Astrocyte (in vitro differentiated cells and primary cell): ENCODE data around the gene CFAP74. TPM values are rescaled to one million over a fixed set of nuclear protein-coding genes. Genes with fewer than 3 reads are reported as not detected.
A peak's percentile ranks its signal among the peaks of the same experiment; 100 is the strongest.

Experiments used
- DNase-seq: peaks from one replicate; pipeline ENCODE4 v3.0.0-alpha.2; 2010; ENCODE audit warnings: low read depth
- FAIRE-seq: peaks from 2 replicates; lab custom pipeline; 2011; peaks lifted over from hg19 to GRCh38; lab: Jason Lieb, UNC
- H2AFZ ChIP-seq: 2 replicates; pipeline ENCODE4 v1.6.0; 2012; ENCODE audit warnings: low read depth, low read length, inconsistent platforms
- H3K27ac ChIP-seq: 2 replicates; pipeline ENCODE4 v1.5.1; 2011; ENCODE audit warnings: low read depth, low read length, inconsistent platforms
- H3K27me3 ChIP-seq: 2 replicates; pipeline ENCODE4 v1.6.0; 2011; ENCODE audit warnings: low read length, inconsistent platforms; ENCODE audit not compliant: insufficient read depth
- H3K36me3 ChIP-seq: 2 replicates; pipeline ENCODE4 v1.5.1; 2011; ENCODE audit warnings: low read length, inconsistent platforms; ENCODE audit not compliant: insufficient read depth
- H3K4me1 ChIP-seq: 2 replicates; pipeline ENCODE4 v1.5.1; 2011; ENCODE audit warnings: low read length, inconsistent platforms; ENCODE audit not compliant: insufficient read depth
- H3K4me2 ChIP-seq: 2 replicates; pipeline ENCODE4 v1.6.0; 2012; ENCODE audit warnings: low read length, inconsistent platforms
- H3K4me3 ChIP-seq: 2 replicates; pipeline ENCODE4 v1.5.1; 2011; ENCODE audit warnings: low read depth, mild to moderate bottlenecking, low read length, inconsistent platforms; ENCODE audit not compliant: insufficient read depth
- H3K79me2 ChIP-seq: 2 replicates; pipeline ENCODE4 v1.6.0; 2012; ENCODE audit warnings: mild to moderate bottlenecking, low read length, inconsistent platforms; ENCODE audit not compliant: insufficient read depth
- H3K9ac ChIP-seq: 2 replicates; pipeline ENCODE4 v1.6.0; 2012; ENCODE audit warnings: mild to moderate bottlenecking, low read length, inconsistent platforms
- H3K9me3 ChIP-seq: 2 replicates; pipeline ENCODE4 v1.5.1; 2012; ENCODE audit warnings: low read depth, mild to moderate bottlenecking, low read length, inconsistent platforms; ENCODE audit not compliant: insufficient read depth
- H4K20me1 ChIP-seq: 2 replicates; pipeline ENCODE4 v1.6.0; 2012; ENCODE audit warnings: low read length, inconsistent platforms; ENCODE audit not compliant: insufficient read depth
- H3K27ac Mint-ChIP-seq: one replicate; pipeline ENCODE4 v1.8.0; 2021; ENCODE audit warnings: mild to moderate bottlenecking, mixed read lengths; ENCODE audit not compliant: unreplicated experiment
- H3K27me3 Mint-ChIP-seq: one replicate; pipeline ENCODE4 v1.8.0; 2021; ENCODE audit warnings: low read depth, mixed read lengths; ENCODE audit not compliant: unreplicated experiment
- H3K36me3 Mint-ChIP-seq: one replicate; pipeline ENCODE4 v1.8.0; 2021; ENCODE audit warnings: low read depth, mixed read lengths; ENCODE audit not compliant: unreplicated experiment
- H3K4me1 Mint-ChIP-seq: one replicate; pipeline ENCODE4 v1.8.0; 2021; ENCODE audit warnings: low read depth, mixed read lengths; ENCODE audit not compliant: unreplicated experiment
- H3K4me3 Mint-ChIP-seq: one replicate; pipeline ENCODE4 v1.8.0; 2021; ENCODE audit warnings: mild to moderate bottlenecking, moderate library complexity, mixed read lengths; ENCODE audit not compliant: unreplicated experiment
- H3K9me3 Mint-ChIP-seq: one replicate; pipeline ENCODE4 v1.8.0; 2021; ENCODE audit warnings: mild to moderate bottlenecking, mixed read lengths; ENCODE audit not compliant: unreplicated experiment
- CTCF ChIP-seq: IDR thresholded peaks from 2 replicates; pipeline ENCODE4 v1.5.1; 2011; ENCODE audit warnings: low read depth, mild to moderate bottlenecking, inconsistent platforms, low read length, moderate library complexity; ENCODE audit not compliant: insufficient read depth
- EZH2 ChIP-seq: IDR thresholded peaks from 2 replicates; pipeline ENCODE4 v1.6.1; 2012; ENCODE audit warnings: mild to moderate bottlenecking, low read length, inconsistent platforms; ENCODE audit not compliant: insufficient read depth
- total RNA-seq: library from RNA; stranded (reverse); gene quantifications from 2 replicates; pipeline ENCODE4 v1.2.1, GENCODE V29; 2021

CFAP74 gene
- total RNA-seq, 1 donor from 2014 or later: not detected

- Mint-ChIP-seq H3K27ac (no peak overlapping the region), H3K4me3 (no peak overlapping the region), H3K27me3 (peaks cover 27% of the 10 kb centered on the region), H3K9me3 (peaks cover 11% of the 10 kb centered on the region), H3K36me3 (peaks cover 3% of the 10 kb centered on the region), H3K4me1 (peaks cover 6% of the 10 kb centered on the region)
- Histone ChIP-seq H3K36me3 (no peaks in the 10 kb centered on the region), H4K20me1 (no peaks in the 10 kb centered on the region), H3K4me2 (no peak overlapping the region), H3K4me3 (no peak overlapping the region), H3K9ac (no peak overlapping the region), H3K9me3 (peaks cover 3% of the 10 kb centered on the region), H3K27me3 (no peaks in the 10 kb centered on the region), H2AFZ (no peak overlapping the region), H3K4me1 (no peaks in the 10 kb centered on the region), H3K27ac (no peak overlapping the region), H3K79me2 (no peaks in the 10 kb centered on the region)
- TF ChIP-seq EZH2: no peak
- no peak for TF ChIP-seq CTCF
- no peak for FAIRE-seq
- DNase-seq: no peak
Observed at GRCh38 chr1:1972976-1973715, 30.4 kb downstream of the CFAP74 start.

- no peak for DNase-seq
- H3K4me1 Mint-ChIP-seq: peaks cover 3% of the 10 kb centered on the region
- H3K27ac ChIP-seq: no peak overlapping the region
- no peaks in the 10 kb centered on the region for H3K27me3 ChIP-seq
- H3K9ac ChIP-seq: no peak overlapping the region
- H4K20me1 ChIP-seq: no peaks in the 10 kb centered on the region
- H3K4me2 ChIP-seq: no peak overlapping the region
- H3K36me3 ChIP-seq: no peaks in the 10 kb centered on the region
- peaks cover 25% of the 10 kb centered on the region for H3K27me3 Mint-ChIP-seq
- H3K27ac Mint-ChIP-seq: peak overlapping the region; percentile 62
- no peak overlapping the region for H2AFZ ChIP-seq
- no peak overlapping the region for H3K4me3 ChIP-seq
- no peak for FAIRE-seq
- H3K36me3 Mint-ChIP-seq: peaks cover 3% of the 10 kb centered on the region
- H3K9me3 Mint-ChIP-seq: peaks cover 7% of the 10 kb centered on the region
- H3K79me2 ChIP-seq: no peaks in the 10 kb centered on the region
- no peaks in the 10 kb centered on the region for H3K4me1 ChIP-seq
- no peak for TF ChIP-seq EZH2
- TF ChIP-seq CTCF: no peak
- H3K4me3 Mint-ChIP-seq: no peak overlapping the region
- H3K9me3 ChIP-seq: peaks cover 3% of the 10 kb centered on the region
Observed at GRCh38 chr1:1971688-1972087, 31.9 kb downstream of the CFAP74 start.

GRCh38 chr1:1971017-1971416 lies 32.6 kb downstream of the CFAP74 start:
- Mint-ChIP-seq H3K27me3 (peaks cover 22% of the 10 kb centered on the region), H3K4me1 (peaks cover 3% of the 10 kb centered on the region), H3K4me3 (no peak overlapping the region), H3K27ac (no peak overlapping the region), H3K36me3 (peaks cover 3% of the 10 kb centered on the region), H3K9me3 (peaks cover 3% of the 10 kb centered on the region)
- TF ChIP-seq CTCF (no peak), EZH2 (no peak)
- Histone ChIP-seq H3K27ac (no peak overlapping the region), H4K20me1 (no peaks in the 10 kb centered on the region), H3K27me3 (peaks cover 2% of the 10 kb centered on the region), H3K4me3 (no peak overlapping the region), H3K36me3 (no peaks in the 10 kb centered on the region), H3K79me2 (no peaks in the 10 kb centered on the region), H2AFZ (no peak overlapping the region), H3K9ac (no peak overlapping the region), H3K4me2 (no peak overlapping the region), H3K9me3 (peaks cover 3% of the 10 kb centered on the region), H3K4me1 (no peaks in the 10 kb centered on the region)
- FAIRE-seq (no peak), DNase-seq (no peak)
